T-helper 2 cell treated with Interferon-gamma antibody and Interleukin-4, amounts not matched to agents 5 μg/mL and 100 μg/mL, for 36 hours (primary cell): ENCODE measurements around the gene KCNJ12.

Experiments
- DNase-seq: peaks from one replicate; pipeline ENCODE4 v3.0.0; 2021; ENCODE audit warnings: low spot score
- H3K27ac Mint-ChIP-seq: one replicate; pipeline ENCODE4 v1.8.0; 2021; ENCODE audit warnings: mild to moderate bottlenecking, mixed read lengths
- H3K27me3 Mint-ChIP-seq: one replicate; pipeline ENCODE4 v1.8.0; 2021; ENCODE audit warnings: low read depth, mixed read lengths
- H3K36me3 Mint-ChIP-seq: one replicate; pipeline ENCODE4 v1.8.0; 2021; ENCODE audit warnings: low read depth, mixed read lengths
- H3K4me1 Mint-ChIP-seq: one replicate; pipeline ENCODE4 v1.8.0; 2021; ENCODE audit warnings: low read depth, mixed read lengths
- H3K4me3 Mint-ChIP-seq: one replicate; pipeline ENCODE4 v1.8.0; 2022; ENCODE audit warnings: mild to moderate bottlenecking, moderate library complexity, mixed read lengths
- H3K9me3 Mint-ChIP-seq: one replicate; pipeline ENCODE4 v1.8.0; 2021; ENCODE audit warnings: mixed read lengths

Gene KCNJ12

GRCh38 chr17:21369395-21369794, 6.8 kb upstream of the KCNJ12 start:
- Mint-ChIP-seq H3K36me3 (no peaks in the 10 kb centered on the region), H3K4me3 (no peak overlapping the region), H3K27me3 (peaks cover 3% of the 10 kb centered on the region), H3K9me3 (no peaks in the 10 kb centered on the region), H3K4me1 (no peaks in the 10 kb centered on the region), H3K27ac (no peak overlapping the region)
- no peak for DNase-seq

- H3K27me3 Mint-ChIP-seq, result peaks cover 11% of the 10 kb centered on the region
- no peak overlapping the region for H3K27ac Mint-ChIP-seq
- H3K36me3 Mint-ChIP-seq, result no peaks in the 10 kb centered on the region
- no peaks in the 10 kb centered on the region for H3K9me3 Mint-ChIP-seq
- no peak overlapping the region for H3K4me3 Mint-ChIP-seq
- H3K4me1 Mint-ChIP-seq, result no peaks in the 10 kb centered on the region
- no peak for DNase-seq
Observed at GRCh38 chr17:21370430-21370829, 5.7 kb upstream of the KCNJ12 start.

DNA sequence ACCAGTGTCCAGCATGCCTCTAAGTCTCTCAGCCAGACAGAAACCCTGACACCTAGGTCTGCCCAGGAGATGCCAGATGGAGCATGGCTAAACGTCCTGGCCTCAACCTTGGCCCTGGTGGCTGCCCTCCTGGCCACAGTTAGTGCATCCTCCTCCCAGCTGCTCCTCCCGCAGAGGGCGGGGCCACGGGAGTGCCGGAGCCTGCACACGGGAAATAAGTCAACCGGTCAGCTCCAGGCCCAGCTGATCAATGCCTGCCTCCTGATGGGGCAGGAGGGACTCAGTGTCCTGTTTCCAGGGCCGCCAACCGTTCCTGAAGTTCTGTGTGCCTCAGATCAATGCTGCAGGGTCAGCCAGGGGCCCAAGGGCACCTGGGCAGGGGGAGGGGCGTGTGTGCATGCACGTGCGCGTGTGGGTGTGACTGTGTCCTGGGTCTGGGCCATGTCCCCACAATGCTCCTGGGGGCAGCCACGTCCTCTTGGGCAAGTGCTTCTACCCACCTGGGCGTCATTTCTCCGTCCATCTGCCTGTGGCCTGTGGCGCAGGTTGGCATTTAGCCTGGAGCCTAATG, 4.6 kb upstream of the KCNJ12 start:
- H3K9me3 Mint-ChIP-seq, result no peaks in the 10 kb centered on the region
- H3K27me3 Mint-ChIP-seq, result peaks cover 18% of the 10 kb centered on the region

DNA sequence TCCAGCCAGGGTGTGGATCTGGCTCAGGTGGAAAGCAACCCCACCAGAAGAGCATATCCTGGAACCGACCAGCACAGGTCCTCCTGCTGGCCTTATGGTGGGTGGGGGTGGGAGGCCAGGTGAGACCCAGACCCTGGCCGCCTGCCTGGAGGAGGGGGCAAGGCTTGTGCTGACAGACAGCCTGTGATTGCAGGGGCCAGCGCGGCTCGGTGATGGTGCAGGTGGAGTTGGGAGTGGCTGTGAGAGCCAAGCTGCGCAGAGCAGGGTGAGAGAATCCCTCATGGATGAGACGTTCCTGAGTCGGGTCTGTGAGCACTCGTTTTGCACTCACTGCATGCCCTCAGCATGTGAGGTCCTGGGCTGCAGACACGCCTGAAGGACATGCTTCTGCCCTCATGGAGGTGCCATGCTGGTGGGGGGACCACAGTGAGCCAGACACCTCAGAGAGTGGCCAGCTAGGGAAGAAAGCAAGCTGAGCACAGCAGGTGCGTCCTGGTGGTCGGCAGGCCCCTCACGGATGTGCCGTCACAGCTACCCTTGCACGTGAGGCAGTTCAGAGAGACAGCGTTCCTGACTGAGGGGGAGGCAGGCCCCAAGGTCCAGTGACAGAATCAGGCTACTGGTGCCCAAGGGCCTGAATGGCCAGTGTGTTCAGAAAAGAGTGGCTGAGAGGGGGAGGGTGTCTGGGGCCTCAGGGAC, 3.8 kb upstream of the KCNJ12 start:
- Mint-ChIP-seq H3K27ac (no peak overlapping the region), H3K36me3 (no peaks in the 10 kb centered on the region), H3K4me3 (no peak overlapping the region), H3K9me3 (no peaks in the 10 kb centered on the region), H3K27me3 (peaks cover 24% of the 10 kb centered on the region), H3K4me1 (no peaks in the 10 kb centered on the region)
- DNase-seq, result no peak

More for the DNA sequence above, 4.6 kb upstream of the KCNJ12 start:
- Mint-ChIP-seq H3K4me3 (no peak overlapping the region), H3K36me3 (no peaks in the 10 kb centered on the region), H3K27ac (no peak overlapping the region), H3K4me1 (no peaks in the 10 kb centered on the region)
- no peak for DNase-seq

GRCh38 chr17:21373036-21373435, 3.1 kb upstream of the KCNJ12 start:
- Mint-ChIP-seq H3K9me3 (no peaks in the 10 kb centered on the region), H3K4me1 (no peaks in the 10 kb centered on the region), H3K36me3 (no peaks in the 10 kb centered on the region), H3K27me3 (peaks cover 29% of the 10 kb centered on the region), H3K27ac (no peak overlapping the region), H3K4me3 (no peak overlapping the region)
- DNase-seq, result no peak

DNA sequence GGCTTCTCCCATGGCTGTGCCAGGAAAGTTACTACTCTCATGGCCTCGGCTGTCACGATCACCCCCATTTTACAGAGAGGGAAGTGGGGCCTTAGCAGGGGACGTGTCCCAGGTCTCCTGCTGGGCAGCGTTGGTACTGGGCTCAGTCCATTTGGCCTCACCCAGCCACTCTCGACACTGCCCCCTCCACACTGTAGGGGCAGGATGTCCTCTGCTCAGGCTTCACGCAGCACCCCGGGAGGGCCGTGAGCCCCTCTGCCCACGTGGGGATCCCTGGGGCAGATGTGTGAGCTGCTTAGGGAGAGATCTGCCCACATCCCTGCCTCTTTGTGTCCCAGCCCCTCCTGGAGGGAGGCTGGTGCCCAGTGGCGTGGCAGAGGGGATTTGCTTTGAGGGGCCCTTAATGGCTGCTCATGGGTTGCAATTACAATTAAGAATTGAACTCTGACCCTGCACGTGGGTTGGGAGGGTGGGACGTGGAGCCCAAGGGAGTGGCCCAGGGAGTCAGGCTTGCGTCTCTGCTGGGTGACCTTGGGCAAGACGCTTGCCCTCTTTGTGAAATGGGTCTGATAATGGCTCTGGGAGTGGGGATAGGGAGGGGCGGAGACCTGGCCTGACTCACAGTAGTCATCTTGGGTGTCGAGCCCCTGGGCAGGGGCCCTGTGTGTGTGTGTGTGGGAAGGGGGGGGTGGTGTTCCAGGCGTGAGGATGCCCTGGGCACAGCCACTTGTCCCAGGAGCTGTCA, 2.3 kb upstream of the KCNJ12 start:
- H3K36me3 Mint-ChIP-seq, result no peaks in the 10 kb centered on the region
- H3K27ac Mint-ChIP-seq, result no peak overlapping the region
- no peaks in the 10 kb centered on the region for H3K4me1 Mint-ChIP-seq
- H3K27me3 Mint-ChIP-seq, result peaks cover 29% of the 10 kb centered on the region
- no peak for DNase-seq
- H3K9me3 Mint-ChIP-seq, result no peaks in the 10 kb centered on the region
- H3K4me3 Mint-ChIP-seq, result no peak overlapping the region

DNA sequence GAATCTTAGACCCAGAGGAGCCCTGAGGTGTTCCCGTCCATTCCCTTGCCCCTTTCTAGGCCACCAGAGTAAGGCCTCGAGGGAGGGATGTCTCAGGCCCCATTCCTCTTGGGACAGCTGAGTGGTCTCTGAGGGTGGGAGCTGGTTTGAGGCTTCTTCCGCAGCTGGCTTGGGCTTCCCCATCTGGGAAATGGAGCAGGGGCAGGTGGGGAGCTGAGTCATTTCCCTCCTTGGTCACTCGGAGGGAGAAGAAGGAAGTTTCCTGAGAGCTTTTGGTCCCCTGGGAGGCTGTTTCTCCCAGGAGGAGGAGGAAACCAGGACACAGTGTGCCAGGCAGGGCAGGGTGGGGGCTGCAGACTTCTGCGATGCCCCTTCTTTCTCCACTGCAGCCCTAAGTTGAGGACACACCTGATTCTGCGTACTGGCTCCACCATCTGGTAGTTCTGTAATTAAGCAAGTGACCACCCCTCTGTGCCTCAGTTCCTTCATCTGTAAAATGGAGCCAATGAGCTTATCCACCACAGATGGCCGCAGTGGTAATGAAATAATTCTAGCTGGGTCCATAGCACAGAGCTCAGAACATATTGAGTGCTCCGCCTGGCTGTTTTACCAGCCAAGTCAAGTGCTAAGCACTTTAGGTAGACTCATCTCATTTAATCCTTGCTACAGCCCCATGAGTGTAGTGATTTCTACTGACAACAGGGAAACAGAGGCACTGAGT, 1.6 kb upstream of the KCNJ12 start:
- Mint-ChIP-seq H3K4me1 (no peaks in the 10 kb centered on the region), H3K36me3 (no peaks in the 10 kb centered on the region), H3K27ac (no peak overlapping the region), H3K27me3 (peaks cover 29% of the 10 kb centered on the region), H3K4me3 (no peak overlapping the region), H3K9me3 (no peaks in the 10 kb centered on the region)
- no peak for DNase-seq

DNA sequence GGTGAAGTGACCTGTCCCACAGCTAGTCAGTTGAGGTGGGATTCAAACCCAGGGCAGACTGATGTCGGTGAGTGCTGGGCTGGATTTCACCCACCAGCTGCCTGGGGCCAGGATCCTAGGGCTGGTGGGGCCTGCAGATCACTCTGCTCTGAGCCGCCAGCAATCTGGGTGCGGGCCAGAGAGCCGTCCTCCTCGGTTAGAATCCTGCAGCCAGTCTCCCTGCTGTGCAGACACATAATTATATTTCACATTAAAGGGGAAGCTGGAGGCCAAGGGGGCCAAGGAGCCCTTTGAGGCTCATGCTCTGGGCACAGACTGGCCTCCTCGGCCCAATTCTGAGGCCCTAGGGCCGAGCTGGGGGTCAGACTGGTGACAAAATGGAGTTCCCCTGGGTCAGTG, 996 bp upstream of the KCNJ12 start:
- Mint-ChIP-seq H3K4me1 (no peaks in the 10 kb centered on the region), H3K27me3 (peaks cover 29% of the 10 kb centered on the region), H3K9me3 (no peaks in the 10 kb centered on the region), H3K27ac (no peak overlapping the region), H3K4me3 (no peak overlapping the region), H3K36me3 (no peaks in the 10 kb centered on the region)
- no peak for DNase-seq

DNA sequence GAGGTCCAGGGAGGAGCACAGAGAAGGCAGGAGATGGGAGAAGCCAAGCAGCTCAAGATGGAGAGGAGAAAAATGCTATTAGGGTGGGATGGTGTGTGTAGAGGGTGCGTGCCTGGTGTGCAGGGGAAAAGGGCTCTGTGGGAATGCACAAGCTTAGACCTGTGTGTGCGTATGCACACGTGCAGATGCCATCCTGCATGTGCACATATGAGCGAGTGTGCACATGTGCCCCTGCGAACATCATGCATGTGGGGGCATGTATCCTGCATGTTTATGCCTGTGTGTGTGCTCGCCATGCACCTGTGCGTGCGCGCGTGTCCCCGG, 438 bp upstream of the KCNJ12 start:
- Mint-ChIP-seq H3K36me3 (no peaks in the 10 kb centered on the region), H3K27ac (no peak overlapping the region), H3K4me3 (no peak overlapping the region), H3K9me3 (no peaks in the 10 kb centered on the region), H3K27me3 (peaks cover 29% of the 10 kb centered on the region), H3K4me1 (no peaks in the 10 kb centered on the region)
- DNase-seq, result no peak

- Mint-ChIP-seq H3K27ac (no peak overlapping the region), H3K4me1 (no peaks in the 10 kb centered on the region), H3K9me3 (no peaks in the 10 kb centered on the region), H3K27me3 (peaks cover 29% of the 10 kb centered on the region), H3K4me3 (no peak overlapping the region), H3K36me3 (no peaks in the 10 kb centered on the region)
- no peak for DNase-seq
Observed at GRCh38 chr17:21376759-21377690, 868 bp downstream of the KCNJ12 start.

- H3K27me3 Mint-ChIP-seq, result peaks cover 29% of the 10 kb centered on the region
Observed at GRCh38 chr17:21377705-21378396, 1.7 kb downstream of the KCNJ12 start.

GRCh38 chr17:21378553-21378952, 2.4 kb downstream of the KCNJ12 start:
- Mint-ChIP-seq H3K4me3 (no peak overlapping the region), H3K27ac (no peak overlapping the region), H3K4me1 (no peaks in the 10 kb centered on the region), H3K9me3 (no peaks in the 10 kb centered on the region), H3K27me3 (peaks cover 27% of the 10 kb centered on the region), H3K36me3 (no peaks in the 10 kb centered on the region)
- no peak for DNase-seq

More at GRCh38 chr17:21377705-21378396, 1.7 kb downstream of the KCNJ12 start:
- Mint-ChIP-seq H3K4me1 (no peaks in the 10 kb centered on the region), H3K36me3 (no peaks in the 10 kb centered on the region), H3K4me3 (no peak overlapping the region), H3K27ac (no peak overlapping the region), H3K9me3 (no peaks in the 10 kb centered on the region)
- DNase-seq, result no peak
